ENCODE measurements around the gene OGN. TPM values are rescaled to one million over a fixed set of nuclear protein-coding genes. Genes with fewer than 3 reads are reported as not detected.
A peak's percentile ranks its signal among the peaks of the same experiment; 100 is the strongest.

The OGN gene
- total RNA-seq (under 1 TPM in 1 of 2 experiments, not detected in 1; 0.11 TPM), total RNA-seq (0 to 1.0 (median 0.14) reads per million in 172 experiments)
- 0.21 TPM for polyA plus RNA-seq (2013, experiment 1 of 2)
- 12.6 TPM for polyA plus RNA-seq (2013, experiment 2 of 2)

GRCh38 chr9:92404042-92404836 lies at the start of gene OGN:
Gene OGN, minus strand, starts transcription at chr9:92404578. Its CDS starts 1,171 bp downstream, at chr9:92403407.
- H3K27ac ChIP-seq (ENCODE audit: low read depth in 1 of 2, low read length in 2 of 2) = no peak within 1 kb of the TSS
- no peaks in the 10 kb centered on the region for H3K36me3 ChIP-seq (ENCODE audit: insufficient read depth, low read length)
- Mint-ChIP-seq H3K27ac (peak within 1 kb of the TSS; percentile 9), H3K9me3 (no peaks in the 10 kb centered on the region), H3K4me1 (ENCODE audit: low read depth) (peaks cover 37% of the 10 kb centered on the region), H3K36me3 (ENCODE audit: low read depth) (no peaks in the 10 kb centered on the region), H3K4me3 (peak within 1 kb of the TSS; percentile 30), H3K27me3 (no peaks in the 10 kb centered on the region)
- H3K4me3 ChIP-seq (ENCODE audit: low read length) = no peak within 1 kb of the TSS
- intact Hi-C loops (cut with DNase I, micrococcal nuclease) = no loop called here
- ChIA-PET CTCF (interaction anchor here (1.2 kb wide), 1 partner anchor 9 kb away, joined by 3 read pairs; no protein-coding TSS in a partner anchor), POLR2A (interaction anchor here (0.9 kb wide), 1 partner anchor 79 kb away, joined by 6 read pairs; the partner anchor contains the start of genes CENPP and NOL8)
- H3K4me1 ChIP-seq (ENCODE audit: insufficient read depth, low read length) = peaks cover 14% of the 10 kb centered on the region
- H3K9me3 ChIP-seq (ENCODE audit: control insufficient read depth in 1 of 2, insufficient read depth in 1 of 2, low read length in 2 of 2) = no peaks in the 10 kb centered on the region
- DNase-seq (peak in 2 of 14 experiments; percentile 6 to 9), ATAC-seq (ENCODE audit: poor library complexity) (no peak)
- H3K27me3 ChIP-seq (ENCODE audit: control insufficient read depth in 1 of 2, insufficient read depth in 2 of 2, low read length in 2 of 2) = no peaks in the 10 kb centered on the region
- TF ChIP-seq CTCF (IDR thresholded peaks at IDR 0.05) = no peak

GRCh38 chr9:92446536-92446935 lies 42.2 kb upstream of the OGN start:
- Mint-ChIP-seq H3K4me1 (ENCODE audit: low read depth) (no peaks in the 10 kb centered on the region), H3K27me3 (no peaks in the 10 kb centered on the region), H3K36me3 (ENCODE audit: low read depth) (no peaks in the 10 kb centered on the region), H3K4me3 (no peak overlapping the region), H3K27ac (no peak overlapping the region), H3K9me3 (no peaks in the 10 kb centered on the region)
- H3K9me3 ChIP-seq (ENCODE audit: control insufficient read depth in 1 of 2, insufficient read depth in 1 of 2, low read length in 2 of 2) = no peaks in the 10 kb centered on the region
- CTCF ChIA-PET = interaction anchor here (1.2 kb wide), 1 partner anchor 11 kb away, joined by 4 read pairs; no protein-coding TSS in a partner anchor
- POLR2A ChIA-PET = no interaction called here
- H3K27ac ChIP-seq (ENCODE audit: low read depth in 1 of 2, low read length in 2 of 2) = no peak overlapping the region
- TF ChIP-seq CTCF (IDR thresholded peaks at IDR 0.05) = no peak
- no peaks in the 10 kb centered on the region for H3K36me3 ChIP-seq (ENCODE audit: insufficient read depth, low read length)
- DNase-seq (no peak), ATAC-seq (ENCODE audit: poor library complexity) (no peak)
- H3K4me1 ChIP-seq (ENCODE audit: insufficient read depth, low read length) = no peaks in the 10 kb centered on the region
- no peaks in the 10 kb centered on the region for H3K27me3 ChIP-seq (ENCODE audit: control insufficient read depth in 1 of 2, insufficient read depth in 2 of 2, low read length in 2 of 2)
- intact Hi-C loops (cut with DNase I, micrococcal nuclease) = no loop called here
- H3K4me3 ChIP-seq (ENCODE audit: low read length) = no peak overlapping the region

- intact Hi-C loops (cut with DNase I, micrococcal nuclease) = no loop called here
- H3K27ac ChIP-seq (ENCODE audit: low read depth in 1 of 2, low read length in 2 of 2) = no peak overlapping the region
- H3K4me1 ChIP-seq (ENCODE audit: insufficient read depth, low read length) = no peaks in the 10 kb centered on the region
- no peak for TF ChIP-seq CTCF (IDR thresholded peaks at IDR 0.05)
- H3K36me3 ChIP-seq (ENCODE audit: insufficient read depth, low read length) = no peaks in the 10 kb centered on the region
- no peak for DNase-seq
- H3K27me3 ChIP-seq (ENCODE audit: control insufficient read depth in 1 of 2, insufficient read depth in 2 of 2, low read length in 2 of 2) = no peaks in the 10 kb centered on the region
- Mint-ChIP-seq H3K27ac (no peak overlapping the region), H3K4me1 (ENCODE audit: low read depth) (no peaks in the 10 kb centered on the region), H3K4me3 (no peak overlapping the region), H3K27me3 (no peaks in the 10 kb centered on the region), H3K36me3 (ENCODE audit: low read depth) (no peaks in the 10 kb centered on the region), H3K9me3 (no peaks in the 10 kb centered on the region)
- H3K9me3 ChIP-seq (ENCODE audit: control insufficient read depth in 1 of 2, insufficient read depth in 1 of 2, low read length in 2 of 2) = no peaks in the 10 kb centered on the region
- ChIA-PET POLR2A (no interaction called here), CTCF (no interaction called here)
- H3K4me3 ChIP-seq (ENCODE audit: low read length) = no peak overlapping the region
- ATAC-seq (ENCODE audit: poor library complexity) = no peak
Measured at GRCh38 chr9:92444841-92445240, 40.5 kb upstream of the OGN start.
